Lung (tissue), 12 donors: ENCODE data around the gene FGF5. TPM values are rescaled to one million over a fixed set of nuclear protein-coding genes. Genes with fewer than 3 reads are reported as not detected.
A peak's percentile ranks its signal among the peaks of the same experiment; 100 is the strongest.

Experiments used
- ATAC-seq: fragments of 200-7000 bp; cut with Tn5 transposase; one replicate; pipeline ENCODE4 v1.9.1; 2020; ENCODE audit warnings: moderate number of reproducible peaks; ENCODE audit not compliant: insufficient read depth, low FRiP score
- DNase-seq, 3 donors: peaks; one replicate each; pipeline ENCODE4 v3.0.0-alpha.2; 2013 to 2017
- H3K27ac ChIP-seq, 2 donors: one replicate each; pipeline ENCODE4 v1.5.1; 2013; ENCODE audit warnings: mild to moderate bottlenecking in 2 of 2, moderate library complexity in 2 of 2, control low read depth in 1 of 2, inconsistent platforms in 1 of 2, low read depth in 1 of 2, low read length in 1 of 2
- H3K27me3 ChIP-seq, 3 donors: one replicate each; pipeline ENCODE4 v1.5.1; 2013; ENCODE audit warnings: low read length in 2 of 3; ENCODE audit not compliant: control insufficient read depth in 3 of 3, insufficient read depth in 3 of 3
- H3K36me3 ChIP-seq, 4 donors: one replicate each; pipeline ENCODE4 v1.5.1; 2013; ENCODE audit warnings: low read length in 4 of 4, mild to moderate bottlenecking in 1 of 4, moderate library complexity in 1 of 4; ENCODE audit not compliant: control insufficient read depth in 4 of 4, insufficient read depth in 4 of 4
- H3K4me1 ChIP-seq, 5 donors: one replicate each; pipeline ENCODE4 v1.5.1; 2013; ENCODE audit warnings: low read length in 5 of 5, mild to moderate bottlenecking in 2 of 5, moderate library complexity in 1 of 5; ENCODE audit not compliant: control insufficient read depth in 5 of 5, insufficient read depth in 5 of 5
- H3K4me3 ChIP-seq: one replicate; pipeline ENCODE4 v1.5.1; 2013; ENCODE audit warnings: mild to moderate bottlenecking, control low read depth, moderate library complexity
- H3K9ac ChIP-seq, 2 donors: one replicate each; pipeline ENCODE4 v1.5.1; 2013; ENCODE audit warnings: low read length in 2 of 2, control low read depth in 1 of 2; ENCODE audit not compliant: insufficient read depth in 1 of 2
- H3K9me3 ChIP-seq, 4 donors: one replicate each; pipeline ENCODE4 v1.5.1; 2013; ENCODE audit warnings: low read length in 3 of 4, mild to moderate bottlenecking in 1 of 4, moderate library complexity in 1 of 4; ENCODE audit not compliant: control insufficient read depth in 4 of 4, insufficient read depth in 3 of 4
- CTCF ChIP-seq: IDR thresholded peaks from 2 replicates; pipeline ENCODE4 v1.5.1; 2012; ENCODE audit warnings: mild to moderate bottlenecking; ENCODE audit errors: control extremely low read depth, extremely low read depth
- WGBS, 2 donors: extraction: QIAGEN DNeasy Blood & Tissue Kit; methylation state at CpG; one replicate each; pipeline ENCODE4 v1.1.7; 2013; 5-methylcytosine and 5-hydroxymethylcytosine counted together
- polyA plus RNA-seq, 2 donors: library from polyadenylated mRNA; stranded (reverse); fragments of 200-250 nt; gene quantifications; one replicate each; pipeline ENCODE4 v1.2.1, GENCODE V29; 2013
- total RNA-seq, 2 donors: library from RNA; depleted of rRNA in 1 of 2; stranded (reverse); fragments of >200 nt in 1 of 2; gene quantifications; one replicate each; pipeline ENCODE4 v1.2.1, GENCODE V29; 2014 to 2021
- donor health status: control.
- donor health status: control.
- donor health status: Bipolar disorder and iron deficiency.
- donor health status: healthy.
- donor health status: DM: yes; HTN: yes; CAD: no.

Gene FGF5
- total and polyA plus RNA-seq, 4 donors: 0.18 TPM; not detected in 3

DNA sequence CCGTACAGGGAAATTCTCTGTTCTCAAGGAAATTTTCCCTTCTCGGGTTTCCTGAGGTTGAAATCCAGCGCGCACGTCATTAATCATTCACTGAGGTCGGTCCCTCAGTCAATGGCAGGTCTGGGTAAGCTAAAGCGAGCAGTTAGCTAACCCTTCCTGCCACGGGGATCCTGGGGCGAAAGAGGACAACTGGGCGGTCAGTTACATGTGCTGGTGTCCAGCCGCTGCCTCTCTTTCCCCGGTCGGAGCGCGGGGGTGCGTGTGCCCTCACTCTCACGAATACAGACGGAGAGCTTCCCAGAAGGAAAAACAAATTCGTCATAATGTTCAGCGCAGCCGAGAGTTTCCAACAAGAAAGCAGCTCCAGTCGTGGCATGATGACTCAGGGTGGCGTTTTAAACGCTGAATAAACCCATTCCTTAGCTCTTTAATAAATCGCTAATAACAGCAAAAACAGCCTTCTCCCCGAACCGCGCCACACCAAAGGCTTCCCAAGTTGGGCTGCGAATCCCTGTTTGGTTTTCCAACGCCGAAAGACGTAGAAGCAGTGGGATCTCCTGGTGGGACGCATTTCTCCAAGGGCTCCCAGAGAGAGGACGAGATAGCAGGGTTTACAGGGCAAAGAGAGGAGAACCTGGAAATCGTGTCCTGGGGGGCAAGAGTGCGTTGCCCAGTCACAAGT, 752 bp upstream of the FGF5 start:
- no peak overlapping the region for H3K27ac ChIP-seq
- no peak overlapping the region for H3K4me3 ChIP-seq
- ATAC-seq: no peak
- no peak for TF ChIP-seq CTCF
- peak overlapping the region in 1 of 2 donors; percentile 11 for H3K9ac ChIP-seq
- H3K27me3 ChIP-seq: peaks cover 8 to 91% (median 76%) of the 10 kb centered on the region in 3 donors
- H3K4me1 ChIP-seq: peaks cover 0 to 23% (median 12%) of the 10 kb centered on the region in 5 donors
- peak; percentile 26 to 43 (median 32) for DNase-seq
- WGBS, 2 donors: 1 to 2% methylated on average over 36 of the region's 36 CpGs
- H3K9me3 ChIP-seq: no peaks in the 10 kb centered on the region
- no peaks in the 10 kb centered on the region for H3K36me3 ChIP-seq

DNA sequence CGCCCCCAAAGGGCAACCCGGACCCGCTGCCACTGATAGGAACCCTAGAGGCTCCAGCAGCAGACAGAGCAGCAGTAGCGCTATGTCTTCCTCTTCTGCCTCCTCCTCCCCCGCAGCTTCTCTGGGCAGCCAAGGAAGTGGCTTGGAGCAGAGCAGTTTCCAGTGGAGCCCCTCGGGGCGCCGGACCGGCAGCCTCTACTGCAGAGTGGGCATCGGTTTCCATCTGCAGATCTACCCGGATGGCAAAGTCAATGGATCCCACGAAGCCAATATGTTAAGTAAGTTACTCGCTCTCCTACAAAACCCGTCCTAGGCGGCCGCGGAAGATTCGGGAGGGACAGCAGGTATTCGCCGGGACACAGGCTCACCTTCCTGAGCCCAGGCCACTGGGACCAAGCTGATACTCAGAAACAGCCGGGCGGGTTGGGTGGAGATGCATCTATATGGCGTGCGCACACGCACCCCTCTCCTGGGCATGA, 477 bp downstream of the FGF5 start:
- no peak overlapping the region for H3K4me3 ChIP-seq
- H3K9ac ChIP-seq: no peak overlapping the region
- no peak overlapping the region for H3K27ac ChIP-seq
- no peak for TF ChIP-seq CTCF
- H3K4me1 ChIP-seq: peaks cover 0 to 23% (median 12%) of the 10 kb centered on the region in 5 donors
- peaks cover 8 to 94% (median 80%) of the 10 kb centered on the region in 3 donors for H3K27me3 ChIP-seq
- no peak for ATAC-seq
- no peaks in the 10 kb centered on the region for H3K9me3 ChIP-seq
- peak; percentile 24 to 30 (median 28) for DNase-seq
- 3 to 5% methylated on average over 25 of the region's 25 CpGs for WGBS, 2 donors
- no peaks in the 10 kb centered on the region for H3K36me3 ChIP-seq

GRCh38 chr4:80268081-80268823, 1.8 kb downstream of the FGF5 start:
- Histone ChIP-seq H3K9ac (no peak overlapping the region), H3K36me3 (no peaks in the 10 kb centered on the region), H3K27me3 (peaks cover 8 to 83% (median 76%) of the 10 kb centered on the region in 3 donors), H3K4me3 (no peak overlapping the region), H3K9me3 (no peaks in the 10 kb centered on the region), H3K4me1 (peaks cover 0 to 23% (median 12%) of the 10 kb centered on the region in 5 donors), H3K27ac (no peak overlapping the region)
- DNase-seq: no peak
- WGBS, 2 donors: 5 to 7% methylated on average over 31 of the region's 31 CpGs
- ATAC-seq: no peak
- no peak for TF ChIP-seq CTCF
